GM12878 (cell line): Measurements from ENCODE around the gene FAM199X.

Source experiments
- GABPA ChIP-seq: IDR thresholded peaks from 2 replicates; pipeline ENCODE4 v1.6.1; 2014; ENCODE audit warnings: antibody characterized with exemption, low read depth, mild to moderate bottlenecking, inconsistent platforms
- RAD21 ChIP-seq: IDR thresholded peaks from 2 replicates; pipeline ENCODE4 v1.6.1; 2011; ENCODE audit warnings: mild to moderate bottlenecking, low read depth, low read length, moderate library complexity; ENCODE audit not compliant: insufficient read depth
- REST ChIP-seq: IDR thresholded peaks from 2 replicates; pipeline ENCODE4 v1.6.1; 2012; ENCODE audit warnings: mild to moderate bottlenecking, low read depth, low read length
- TF ChIP-seq, protein P1 (sequence below), 3 experiments: IDR thresholded peaks in 2 of 3; conservative IDR thresholded peaks in 1 of 3; 2 replicates each; pipeline ENCODE4 v1.5.1; 2011; ENCODE audit warnings: low read depth in 3 of 3, low read length in 3 of 3, mild to moderate bottlenecking in 3 of 3, control low read depth in 2 of 3, moderate library complexity in 2 of 3, inconsistent platforms in 1 of 3, mixed read lengths in 1 of 3; ENCODE audit not compliant: control insufficient read depth in 2 of 3, insufficient read depth in 1 of 3; ENCODE audit errors: extremely low read depth in 1 of 3

DNA sequence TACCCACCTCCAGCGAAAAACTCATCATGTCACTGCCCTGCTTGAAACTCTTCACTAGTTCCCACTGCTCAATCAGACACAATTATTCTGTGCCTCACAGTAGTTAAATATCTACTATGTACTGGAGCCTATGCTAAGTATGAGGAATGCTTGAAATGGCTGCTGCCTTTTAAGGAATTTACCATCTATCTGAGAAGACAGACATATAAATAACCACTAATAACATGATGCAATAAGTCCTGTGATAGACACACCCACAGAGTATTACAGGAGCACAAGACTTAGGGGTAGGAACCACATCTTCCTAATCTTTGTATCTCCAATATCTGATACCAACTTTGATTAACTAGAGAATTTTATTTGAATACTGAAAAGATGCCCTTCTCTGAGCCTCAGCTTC, 30.6 kb upstream of the FAM199X start:
- TF ChIP-seq RAD21 (no peak), REST (no peak), GABPA (no peak)
- TF ChIP-seq, protein P1, sequence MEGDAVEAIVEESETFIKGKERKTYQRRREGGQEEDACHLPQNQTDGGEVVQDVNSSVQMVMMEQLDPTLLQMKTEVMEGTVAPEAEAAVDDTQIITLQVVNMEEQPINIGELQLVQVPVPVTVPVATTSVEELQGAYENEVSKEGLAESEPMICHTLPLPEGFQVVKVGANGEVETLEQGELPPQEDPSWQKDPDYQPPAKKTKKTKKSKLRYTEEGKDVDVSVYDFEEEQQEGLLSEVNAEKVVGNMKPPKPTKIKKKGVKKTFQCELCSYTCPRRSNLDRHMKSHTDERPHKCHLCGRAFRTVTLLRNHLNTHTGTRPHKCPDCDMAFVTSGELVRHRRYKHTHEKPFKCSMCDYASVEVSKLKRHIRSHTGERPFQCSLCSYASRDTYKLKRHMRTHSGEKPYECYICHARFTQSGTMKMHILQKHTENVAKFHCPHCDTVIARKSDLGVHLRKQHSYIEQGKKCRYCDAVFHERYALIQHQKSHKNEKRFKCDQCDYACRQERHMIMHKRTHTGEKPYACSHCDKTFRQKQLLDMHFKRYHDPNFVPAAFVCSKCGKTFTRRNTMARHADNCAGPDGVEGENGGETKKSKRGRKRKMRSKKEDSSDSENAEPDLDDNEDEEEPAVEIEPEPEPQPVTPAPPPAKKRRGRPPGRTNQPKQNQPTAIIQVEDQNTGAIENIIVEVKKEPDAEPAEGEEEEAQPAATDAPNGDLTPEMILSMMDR (IDR thresholded peaks at IDR 0.05 in 2 of 3, conservative IDR thresholded peaks at IDR 0.05 in 1 of 3; ENCODE audit: control insufficient read depth in 2 of 3, extremely low read depth in 1 of 3, insufficient read depth in 1 of 3, low read depth in 3 of 3, low read length in 3 of 3), result no peak
